Mucosa of stomach (tissue), 1 donor: ENCODE data around the gene ODC1.

Experiments
- H3K27me3 ChIP-seq: one replicate; pipeline ENCODE4 v1.7.0; 2013; ENCODE audit warnings: mild to moderate bottlenecking, low read length; ENCODE audit not compliant: control insufficient read depth, insufficient read depth
- H3K36me3 ChIP-seq: one replicate; pipeline ENCODE4 v1.7.0; 2013; ENCODE audit warnings: low read length; ENCODE audit not compliant: control insufficient read depth, insufficient read depth
- H3K4me1 ChIP-seq: one replicate; pipeline ENCODE4 v1.7.0; 2013; ENCODE audit warnings: mild to moderate bottlenecking, low read length; ENCODE audit not compliant: control insufficient read depth, insufficient read depth
- H3K4me3 ChIP-seq: one replicate; pipeline ENCODE4 v1.7.0; 2013; ENCODE audit warnings: low read length
- H3K9ac ChIP-seq: one replicate; pipeline ENCODE4 v1.7.0; 2013; ENCODE audit warnings: mild to moderate bottlenecking, low read length, moderate library complexity
- H3K9me3 ChIP-seq: one replicate; pipeline ENCODE4 v1.7.0; 2013; ENCODE audit warnings: mild to moderate bottlenecking, low read length, moderate library complexity; ENCODE audit not compliant: control insufficient read depth
- donor health status: Pancreatic carcinoma.

The ODC1 gene

DNA sequence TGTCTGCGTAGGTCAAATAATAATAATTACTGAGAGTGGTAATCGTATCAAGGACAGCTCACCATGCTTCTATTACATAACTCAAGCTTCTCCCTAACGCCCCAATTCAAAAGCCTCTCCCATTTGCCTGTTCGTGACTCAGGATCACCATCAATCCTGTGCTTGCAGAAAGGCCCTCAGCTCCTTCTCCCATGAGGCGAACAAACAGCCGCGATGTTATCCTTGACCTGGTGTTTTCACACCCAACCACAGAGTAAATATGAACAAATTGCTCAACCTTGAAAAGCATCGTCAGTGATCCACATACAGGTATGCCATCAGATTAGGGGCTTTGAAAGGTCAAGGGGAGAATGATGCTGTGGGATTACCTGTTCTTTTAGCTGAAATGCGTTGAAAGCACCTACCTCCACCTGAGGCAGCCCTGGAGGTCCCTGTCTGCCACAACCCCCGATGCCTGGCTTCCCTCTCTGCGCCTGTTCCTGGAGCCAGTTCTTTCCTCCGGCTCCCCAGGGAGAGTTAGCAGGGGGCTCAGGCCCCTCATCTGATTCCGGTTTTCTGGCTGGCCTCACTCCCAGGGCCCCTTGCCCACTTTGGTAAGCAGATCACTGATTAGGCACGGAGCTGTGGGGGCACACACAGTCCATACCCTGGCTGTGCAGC lies 39.1 kb upstream of the ODC1 start:
- Histone ChIP-seq H3K9ac (no peak overlapping the region), H3K27me3 (peaks cover 6% of the 10 kb centered on the region), H3K4me1 (peaks cover 31% of the 10 kb centered on the region), H3K4me3 (no peak overlapping the region), H3K36me3 (no peaks in the 10 kb centered on the region), H3K9me3 (no peaks in the 10 kb centered on the region)

DNA sequence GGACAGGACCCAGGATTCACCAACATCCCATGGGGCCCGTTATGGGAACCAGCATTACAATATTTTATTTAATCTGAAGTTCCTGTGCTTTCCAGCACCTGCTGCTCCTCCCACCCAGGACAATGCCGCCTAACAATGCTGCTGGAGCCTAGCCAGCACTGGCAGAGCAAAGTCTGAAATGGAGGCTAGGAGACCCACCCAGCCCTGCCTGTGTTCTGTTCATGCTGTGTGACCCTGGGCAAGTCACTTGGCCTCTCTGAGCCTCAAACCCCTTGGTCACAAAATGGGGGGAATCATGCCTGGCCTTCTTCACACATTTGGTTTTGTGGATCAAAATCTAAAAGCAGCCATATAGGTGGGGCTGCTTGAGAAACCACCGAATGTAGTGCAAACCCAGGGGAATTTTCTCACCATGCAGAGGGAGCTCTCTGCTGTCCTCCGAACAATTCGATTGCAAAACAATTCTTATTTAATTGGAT lies 38.5 kb upstream of the ODC1 start:
- H3K36me3 ChIP-seq: no peaks in the 10 kb centered on the region
- H3K9ac ChIP-seq: no peak overlapping the region
- peaks cover 31% of the 10 kb centered on the region for H3K4me1 ChIP-seq
- H3K27me3 ChIP-seq: peaks cover 6% of the 10 kb centered on the region
- H3K4me3 ChIP-seq: no peak overlapping the region
- no peaks in the 10 kb centered on the region for H3K9me3 ChIP-seq

DNA sequence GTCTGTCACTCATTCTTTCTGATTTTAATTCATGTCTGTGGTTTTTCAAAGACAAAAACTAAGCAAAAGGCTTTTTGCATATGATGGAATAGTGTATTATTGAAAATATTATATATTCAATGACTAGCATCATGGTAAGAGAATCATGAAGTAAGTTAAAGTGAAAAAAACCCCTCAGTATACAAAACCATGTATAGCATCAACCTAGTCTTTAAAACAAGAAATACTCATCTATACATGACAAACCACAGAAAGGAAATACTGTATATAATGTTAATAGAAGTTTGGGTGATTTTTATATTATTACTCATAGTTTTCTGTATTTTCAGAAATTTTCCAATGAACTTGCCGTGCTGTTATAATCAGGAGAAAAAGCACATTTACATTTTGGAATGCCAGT lies 38.0 kb upstream of the ODC1 start:
- H3K9me3 ChIP-seq: no peaks in the 10 kb centered on the region
- peaks cover 10% of the 10 kb centered on the region for H3K27me3 ChIP-seq
- H3K9ac ChIP-seq: no peak overlapping the region
- no peak overlapping the region for H3K4me3 ChIP-seq
- H3K4me1 ChIP-seq: peaks cover 29% of the 10 kb centered on the region
- H3K36me3 ChIP-seq: no peaks in the 10 kb centered on the region

DNA sequence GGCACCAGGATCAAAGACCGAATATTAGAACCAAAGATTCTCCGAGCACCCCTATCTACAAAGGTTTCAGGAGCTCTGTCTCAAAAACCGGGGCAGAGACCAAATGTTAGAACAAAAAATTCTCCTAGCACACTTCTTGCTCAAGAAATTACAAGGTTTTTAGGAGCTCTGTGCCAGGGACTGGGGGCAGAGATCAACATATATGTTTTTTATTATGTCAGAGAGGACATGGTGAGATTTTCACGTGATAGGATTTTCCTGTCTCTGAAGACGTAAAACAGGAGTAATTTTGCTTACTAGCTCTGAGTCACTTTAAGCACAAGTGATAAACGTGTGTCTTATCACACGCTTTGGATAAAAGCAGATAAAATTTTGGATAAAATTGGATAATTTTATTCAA lies 34.8 kb upstream of the ODC1 start:
- Histone ChIP-seq H3K4me1 (peaks cover 14% of the 10 kb centered on the region), H3K27me3 (peaks cover 10% of the 10 kb centered on the region), H3K4me3 (no peak overlapping the region), H3K9me3 (no peaks in the 10 kb centered on the region), H3K36me3 (no peaks in the 10 kb centered on the region), H3K9ac (no peak overlapping the region)

DNA sequence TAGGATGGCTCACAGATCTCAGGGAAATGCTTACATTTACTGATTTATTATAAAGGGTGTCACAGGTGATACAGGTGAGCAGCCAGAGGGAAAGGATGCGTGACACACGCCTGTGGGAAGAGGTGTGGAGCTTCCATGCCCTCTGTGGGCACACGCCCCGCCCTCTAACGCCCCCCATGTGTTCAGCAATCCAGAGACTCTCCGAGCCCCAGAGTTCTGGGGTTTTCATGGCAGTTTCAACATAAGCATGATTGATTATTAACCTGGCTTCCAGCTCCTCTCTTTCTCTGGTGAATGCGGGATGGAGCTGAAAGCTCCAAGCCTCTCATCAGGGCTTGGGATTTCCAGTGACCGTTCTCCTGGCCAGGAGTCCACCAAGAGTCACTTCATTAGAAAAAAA lies 34.3 kb upstream of the ODC1 start:
- no peak overlapping the region for H3K4me3 ChIP-seq
- H3K4me1 ChIP-seq: peaks cover 11% of the 10 kb centered on the region
- no peaks in the 10 kb centered on the region for H3K9me3 ChIP-seq
- peaks cover 10% of the 10 kb centered on the region for H3K27me3 ChIP-seq
- no peak overlapping the region for H3K9ac ChIP-seq
- no peaks in the 10 kb centered on the region for H3K36me3 ChIP-seq

DNA sequence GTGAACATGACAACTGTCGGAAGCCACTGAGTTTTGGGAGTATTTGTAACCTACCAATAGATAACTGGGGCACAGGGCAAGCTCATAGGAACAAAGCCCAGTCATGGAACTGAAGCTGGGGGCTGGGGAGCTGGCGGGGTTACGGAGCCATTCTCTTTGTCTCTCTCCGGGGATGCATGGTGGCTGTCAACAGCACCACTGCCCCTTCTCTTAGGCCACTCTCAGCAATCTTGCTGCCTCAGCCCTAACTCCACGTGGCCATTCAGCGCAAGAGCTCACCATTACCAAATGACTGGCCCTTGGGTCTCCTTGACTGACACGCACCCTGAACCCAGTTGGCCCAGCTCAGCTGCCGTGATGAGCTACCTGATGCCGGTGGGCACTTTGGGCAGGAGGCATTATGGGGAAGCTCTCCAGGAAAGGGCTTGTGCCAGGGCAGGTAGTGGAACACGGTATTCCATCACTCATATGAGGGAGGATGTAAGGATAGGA lies 33.6 kb upstream of the ODC1 start:
- peaks cover 5% of the 10 kb centered on the region for H3K4me1 ChIP-seq
- no peaks in the 10 kb centered on the region for H3K36me3 ChIP-seq
- H3K4me3 ChIP-seq: no peak overlapping the region
- H3K9ac ChIP-seq: no peak overlapping the region
- H3K27me3 ChIP-seq: peaks cover 10% of the 10 kb centered on the region
- no peaks in the 10 kb centered on the region for H3K9me3 ChIP-seq

DNA sequence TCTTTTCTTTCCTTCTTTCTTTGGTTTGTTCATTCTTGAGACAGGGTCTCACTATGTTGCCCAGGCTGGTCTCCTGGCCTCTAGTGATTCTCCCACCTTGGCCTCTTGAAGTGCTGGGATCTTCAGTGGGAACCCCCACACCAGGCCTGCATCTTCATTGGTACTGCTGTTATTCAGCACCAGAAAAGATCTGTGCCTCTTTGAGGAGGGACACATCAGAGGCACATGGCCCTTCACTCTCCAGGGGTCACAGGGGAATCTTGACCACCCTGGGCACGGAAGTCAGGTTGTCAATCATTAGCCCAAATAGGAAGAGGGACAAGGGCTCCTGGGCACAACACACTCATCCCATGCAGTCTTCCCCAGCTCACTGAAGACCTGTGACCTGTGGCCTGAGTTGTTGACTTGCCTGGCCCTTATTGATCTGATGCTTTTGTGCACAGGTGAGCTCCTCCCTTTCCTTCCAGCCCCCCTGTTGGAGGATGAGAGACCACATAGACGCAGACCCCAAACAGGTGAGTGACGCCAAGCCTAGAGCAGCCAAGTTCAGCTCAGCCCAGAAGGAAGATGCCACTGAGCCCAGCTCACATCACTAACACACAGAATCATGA lies 33.0 kb upstream of the ODC1 start:
- Histone ChIP-seq H3K9ac (no peak overlapping the region), H3K9me3 (no peaks in the 10 kb centered on the region), H3K4me3 (no peak overlapping the region), H3K36me3 (no peaks in the 10 kb centered on the region), H3K27me3 (peaks cover 10% of the 10 kb centered on the region), H3K4me1 (no peaks in the 10 kb centered on the region)

DNA sequence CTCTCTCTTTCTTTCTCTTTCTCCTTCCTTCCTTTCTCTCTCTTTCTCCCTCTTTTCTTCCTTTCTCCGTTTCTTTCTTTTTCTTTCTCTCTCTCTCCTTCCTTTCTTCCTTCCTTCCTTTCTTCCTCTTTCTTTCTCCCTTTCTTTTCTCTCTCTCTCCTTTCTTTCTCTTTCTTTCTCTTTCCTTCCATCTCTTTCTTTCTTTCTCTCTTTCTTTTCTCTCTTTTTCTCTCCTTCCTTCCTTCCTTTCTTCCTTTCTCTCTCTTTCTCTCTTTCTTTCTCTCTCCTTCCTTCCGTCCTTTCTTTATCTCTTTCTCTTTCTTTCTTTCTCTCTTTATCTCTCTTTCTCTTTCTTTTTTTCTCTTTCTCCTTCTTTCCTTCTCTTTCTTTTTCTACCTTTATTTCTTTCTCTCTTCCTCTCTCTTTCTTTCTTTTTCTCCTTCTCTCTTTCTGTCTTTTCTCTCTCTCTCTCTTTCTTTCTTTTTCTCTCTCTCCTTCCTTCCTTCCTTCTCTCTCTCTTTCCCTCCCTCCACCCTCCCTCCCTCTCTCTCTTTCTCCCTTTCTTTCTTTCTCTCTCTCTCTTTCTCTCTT lies 32.3 kb upstream of the ODC1 start:
- H3K9ac ChIP-seq: no peak overlapping the region
- no peaks in the 10 kb centered on the region for H3K9me3 ChIP-seq
- no peaks in the 10 kb centered on the region for H3K4me1 ChIP-seq
- H3K27me3 ChIP-seq: peaks cover 10% of the 10 kb centered on the region
- H3K4me3 ChIP-seq: no peak overlapping the region
- no peaks in the 10 kb centered on the region for H3K36me3 ChIP-seq

DNA sequence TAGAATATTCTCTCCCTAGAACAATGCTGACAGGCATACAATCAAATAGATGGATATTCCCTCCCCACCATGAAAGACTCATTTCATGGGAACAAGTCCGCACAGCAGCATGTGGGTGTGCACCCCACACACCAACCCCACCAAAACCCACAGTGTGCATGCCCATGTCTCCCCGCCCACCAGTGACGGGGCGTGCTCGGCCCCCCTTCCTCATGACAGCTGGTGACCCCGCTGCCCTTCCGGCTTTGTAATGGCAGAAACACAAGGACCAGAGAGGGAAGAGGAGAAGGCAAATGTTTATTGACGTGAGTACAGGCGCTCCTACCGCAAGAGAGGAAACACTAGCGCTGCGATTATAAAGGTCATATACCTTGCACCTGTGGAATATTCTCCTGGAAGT lies 30.8 kb upstream of the ODC1 start:
- Histone ChIP-seq H3K27me3 (peaks cover 10% of the 10 kb centered on the region), H3K9me3 (no peaks in the 10 kb centered on the region), H3K4me3 (no peak overlapping the region), H3K9ac (no peak overlapping the region), H3K4me1 (no peaks in the 10 kb centered on the region), H3K36me3 (no peaks in the 10 kb centered on the region)

DNA sequence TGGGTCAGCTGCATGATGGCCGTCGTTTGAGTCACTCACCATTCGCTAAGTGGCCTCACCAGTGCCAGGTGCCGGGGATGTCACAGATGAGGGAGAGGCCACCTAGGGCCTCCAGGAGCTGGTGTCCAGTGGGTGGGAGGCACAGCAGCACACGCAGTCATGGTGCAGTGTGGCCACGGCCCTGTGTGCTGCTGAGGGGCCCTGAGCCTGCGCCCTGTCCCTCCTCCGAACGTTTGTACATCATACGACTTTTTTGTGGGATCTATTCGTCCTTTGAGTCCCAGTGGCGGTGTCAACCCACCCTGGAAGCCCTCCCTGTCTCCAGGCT lies 30.1 kb upstream of the ODC1 start:
- H3K27me3 ChIP-seq: peaks cover 11% of the 10 kb centered on the region
- H3K36me3 ChIP-seq: no peaks in the 10 kb centered on the region
- H3K4me3 ChIP-seq: no peak overlapping the region
- no peak overlapping the region for H3K9ac ChIP-seq
- no peaks in the 10 kb centered on the region for H3K9me3 ChIP-seq
- H3K4me1 ChIP-seq: no peaks in the 10 kb centered on the region

DNA sequence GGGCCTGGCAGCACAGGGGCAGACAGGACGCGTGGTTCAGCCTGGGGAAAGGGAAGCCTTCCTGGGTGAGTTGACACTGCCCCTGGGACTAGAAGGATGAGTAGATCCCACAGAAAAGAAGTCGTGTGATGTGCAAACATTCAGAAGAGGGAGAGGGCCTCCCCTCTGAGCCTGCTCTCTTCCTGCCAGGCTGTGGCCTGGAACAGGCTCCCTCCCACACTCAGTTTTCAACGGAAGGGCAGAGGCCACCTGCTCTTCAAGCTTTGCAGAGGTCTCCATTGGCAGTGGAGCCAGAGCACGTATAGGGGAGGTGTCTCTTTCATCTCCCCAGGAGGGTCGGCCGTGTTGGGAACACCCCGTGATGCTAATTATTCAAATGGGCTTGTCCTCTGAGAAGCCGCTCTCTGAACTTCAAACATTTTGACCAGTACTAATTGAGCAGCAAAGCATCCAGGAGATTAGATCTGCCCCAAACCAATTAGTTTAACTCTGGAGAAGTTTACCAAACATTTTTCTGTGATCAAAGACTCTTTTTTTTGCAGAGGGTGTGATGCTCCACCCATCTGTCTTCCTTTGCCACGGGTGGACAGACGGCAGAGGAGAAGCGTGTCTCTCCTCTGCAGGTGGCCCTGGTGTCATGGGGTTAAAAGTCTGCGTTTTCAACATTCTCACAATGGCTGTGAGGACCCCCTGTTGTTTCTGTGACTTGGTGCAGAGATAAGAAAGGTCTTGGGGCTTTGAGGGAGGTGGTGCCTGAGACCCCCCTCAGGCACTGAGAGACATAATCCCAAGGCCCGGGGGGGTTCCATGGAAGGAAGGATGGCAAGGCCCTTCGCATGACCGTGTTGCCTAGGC lies 29.5 kb upstream of the ODC1 start:
- no peak overlapping the region for H3K9ac ChIP-seq
- H3K9me3 ChIP-seq: no peaks in the 10 kb centered on the region
- no peaks in the 10 kb centered on the region for H3K36me3 ChIP-seq
- peaks cover 11% of the 10 kb centered on the region for H3K27me3 ChIP-seq
- H3K4me3 ChIP-seq: no peak overlapping the region
- H3K4me1 ChIP-seq: no peaks in the 10 kb centered on the region
